ENCODE measurements around the gene PIGS.

The PIGS gene

GRCh38 chr17:28549236-28550132 lies 21.8 kb downstream of the PIGS start:
- DNase-seq = peak; percentile 61

GRCh38 chr17:28548417-28549130 lies 22.8 kb downstream of the PIGS start:
- DNase-seq = no peak

- peak; percentile 93 for DNase-seq
These were observed 23.5 kb downstream of the PIGS start for GRCh38 chr17:28547623-28548416.

- DNase-seq = no peak
These were observed 24.2 kb downstream of the PIGS start for GRCh38 chr17:28547096-28547622.

- DNase-seq = no peak
These were observed 25.4 kb downstream of the PIGS start for GRCh38 chr17:28545787-28546415.

- DNase-seq = no peak
These were observed 26.2 kb downstream of the PIGS start for GRCh38 chr17:28545141-28545503.

GRCh38 chr17:28544402-28545140 lies 26.8 kb downstream of the PIGS start:
- DNase-seq = no peak

- DNase-seq = no peak
These were observed 29.9 kb downstream of the PIGS start for GRCh38 chr17:28541439-28541838.

GRCh38 chr17:28540231-28540630 lies 31.1 kb downstream of the PIGS start:
- no peak for DNase-seq

GRCh38 chr17:28538296-28538895 lies 32.9 kb downstream of the PIGS start:
- no peak for DNase-seq

GRCh38 chr17:28537219-28537610 lies 34.1 kb downstream of the PIGS start:
- no peak for DNase-seq

GRCh38 chr17:28536532-28537218 lies 34.6 kb downstream of the PIGS start:
- no peak for DNase-seq

GRCh38 chr17:28534740-28535375 lies 36.5 kb downstream of the PIGS start:
- no peak for DNase-seq

- DNase-seq = no peak
These were observed 38.1 kb downstream of the PIGS start for GRCh38 chr17:28533091-28533807.

GRCh38 chr17:28532050-28532960 lies 39.0 kb downstream of the PIGS start:
- DNase-seq = no peak

GRCh38 chr17:28530926-28531325 lies 40.4 kb downstream of the PIGS start:
- no peak for DNase-seq

- DNase-seq = no peak
These were observed 41.1 kb downstream of the PIGS start for GRCh38 chr17:28530250-28530649.

- no peak for DNase-seq
These were observed 42.3 kb downstream of the PIGS start for GRCh38 chr17:28529013-28529400.
